ENCODE measurements around the gene TNS3. TPM values are rescaled to one million over a fixed set of nuclear protein-coding genes. Genes with fewer than 3 reads are reported as not detected.

TNS3 gene
- total RNA-seq, 1 donor from 2014 or later = 92.9 TPM

DNA sequence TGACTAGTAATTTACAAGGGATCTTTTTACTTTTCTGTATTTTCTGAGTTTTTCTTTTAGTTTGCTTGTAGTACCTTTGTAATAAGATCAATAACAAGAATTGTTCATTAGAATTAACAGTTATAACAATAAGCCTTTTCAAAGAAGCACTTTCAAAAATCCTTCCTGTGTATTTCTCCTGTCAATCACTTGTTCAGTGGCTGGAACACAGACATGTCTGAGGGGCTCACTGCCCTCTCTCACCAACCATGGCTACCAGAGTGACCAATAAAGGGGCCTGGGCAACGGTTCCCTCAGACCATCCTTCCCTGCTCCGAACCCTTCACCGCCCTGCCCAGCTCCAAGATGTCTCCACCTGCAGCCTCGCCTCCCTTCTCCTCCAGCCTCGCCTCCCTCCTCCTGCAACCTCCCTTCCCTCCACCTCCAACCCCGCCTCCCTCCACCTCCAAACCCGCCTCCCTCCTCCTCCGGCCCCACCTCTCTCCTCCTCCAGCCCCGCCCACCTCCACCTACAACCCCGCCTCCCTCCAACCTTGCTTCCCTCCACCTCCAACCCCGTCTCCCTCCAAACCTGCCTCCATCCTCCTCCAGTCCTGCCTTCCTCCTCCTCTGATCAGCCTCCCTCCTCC is 353.4 kb downstream of the TNS3 start:
- H3K36me3 Mint-ChIP-seq (ENCODE audit: low read depth, unreplicated experiment) = no peaks in the 10 kb centered on the region
- Histone ChIP-seq H3K4me3 (ENCODE audit: insufficient read depth, low read depth, low read length) (no peak overlapping the region), H4K20me1 (ENCODE audit: insufficient read depth, low read length) (no peaks in the 10 kb centered on the region), H3K27me3 (ENCODE audit: insufficient read depth, low read length) (no peaks in the 10 kb centered on the region), H3K79me2 (ENCODE audit: insufficient read depth, low read length) (no peaks in the 10 kb centered on the region), H3K36me3 (ENCODE audit: insufficient read depth, low read length) (no peaks in the 10 kb centered on the region), H3K4me1 (ENCODE audit: insufficient read depth, low read length) (peaks cover 11% of the 10 kb centered on the region), H3K4me2 (ENCODE audit: low read length) (no peak overlapping the region), H3K9ac (ENCODE audit: low read length) (no peak overlapping the region), H3K27ac (ENCODE audit: low read depth, low read length) (no peak overlapping the region), H3K9me3 (ENCODE audit: insufficient read depth, low read depth, low read length) (no peaks in the 10 kb centered on the region), H2AFZ (ENCODE audit: low read depth, low read length) (no peak overlapping the region)
- H3K9me3 Mint-ChIP-seq (ENCODE audit: unreplicated experiment) = peaks cover 3% of the 10 kb centered on the region
- H3K27me3 Mint-ChIP-seq (ENCODE audit: low read depth, unreplicated experiment) = no peaks in the 10 kb centered on the region
- FAIRE-seq (no peak), DNase-seq (ENCODE audit: low read depth) (no peak)
- H3K4me1 Mint-ChIP-seq (ENCODE audit: low read depth, unreplicated experiment) = peaks cover 26% of the 10 kb centered on the region
- TF ChIP-seq, protein P1, sequence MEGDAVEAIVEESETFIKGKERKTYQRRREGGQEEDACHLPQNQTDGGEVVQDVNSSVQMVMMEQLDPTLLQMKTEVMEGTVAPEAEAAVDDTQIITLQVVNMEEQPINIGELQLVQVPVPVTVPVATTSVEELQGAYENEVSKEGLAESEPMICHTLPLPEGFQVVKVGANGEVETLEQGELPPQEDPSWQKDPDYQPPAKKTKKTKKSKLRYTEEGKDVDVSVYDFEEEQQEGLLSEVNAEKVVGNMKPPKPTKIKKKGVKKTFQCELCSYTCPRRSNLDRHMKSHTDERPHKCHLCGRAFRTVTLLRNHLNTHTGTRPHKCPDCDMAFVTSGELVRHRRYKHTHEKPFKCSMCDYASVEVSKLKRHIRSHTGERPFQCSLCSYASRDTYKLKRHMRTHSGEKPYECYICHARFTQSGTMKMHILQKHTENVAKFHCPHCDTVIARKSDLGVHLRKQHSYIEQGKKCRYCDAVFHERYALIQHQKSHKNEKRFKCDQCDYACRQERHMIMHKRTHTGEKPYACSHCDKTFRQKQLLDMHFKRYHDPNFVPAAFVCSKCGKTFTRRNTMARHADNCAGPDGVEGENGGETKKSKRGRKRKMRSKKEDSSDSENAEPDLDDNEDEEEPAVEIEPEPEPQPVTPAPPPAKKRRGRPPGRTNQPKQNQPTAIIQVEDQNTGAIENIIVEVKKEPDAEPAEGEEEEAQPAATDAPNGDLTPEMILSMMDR (IDR thresholded peaks at IDR 0.05; ENCODE audit: insufficient read depth, low read depth, low read length) = no peak
- no peak for TF ChIP-seq EZH2 (IDR thresholded peaks at IDR 0.05; ENCODE audit: insufficient read depth, low read length)
- H3K4me3 Mint-ChIP-seq (ENCODE audit: unreplicated experiment) = no peak overlapping the region
- peak overlapping the region; percentile 18 for H3K27ac Mint-ChIP-seq (ENCODE audit: unreplicated experiment)

- Histone ChIP-seq H3K4me3 (ENCODE audit: insufficient read depth, low read depth, low read length) (no peak overlapping the region), H4K20me1 (ENCODE audit: insufficient read depth, low read length) (no peaks in the 10 kb centered on the region), H3K27ac (ENCODE audit: low read depth, low read length) (no peak overlapping the region), H3K9ac (ENCODE audit: low read length) (peak overlapping the region; percentile 14), H3K4me2 (ENCODE audit: low read length) (peak overlapping the region; percentile 48), H3K36me3 (ENCODE audit: insufficient read depth, low read length) (no peaks in the 10 kb centered on the region), H3K27me3 (ENCODE audit: insufficient read depth, low read length) (no peaks in the 10 kb centered on the region), H3K4me1 (ENCODE audit: insufficient read depth, low read length) (peaks cover 11% of the 10 kb centered on the region), H3K9me3 (ENCODE audit: insufficient read depth, low read depth, low read length) (no peaks in the 10 kb centered on the region), H3K79me2 (ENCODE audit: insufficient read depth, low read length) (no peaks in the 10 kb centered on the region), H2AFZ (ENCODE audit: low read depth, low read length) (peak overlapping the region; percentile 46)
- TF ChIP-seq, protein P1 (IDR thresholded peaks at IDR 0.05; ENCODE audit: insufficient read depth, low read depth, low read length) = no peak
- TF ChIP-seq EZH2 (IDR thresholded peaks at IDR 0.05; ENCODE audit: insufficient read depth, low read length) = no peak
- Mint-ChIP-seq H3K9me3 (ENCODE audit: unreplicated experiment) (peaks cover 3% of the 10 kb centered on the region), H3K27ac (ENCODE audit: unreplicated experiment) (peak overlapping the region; percentile 97), H3K4me3 (ENCODE audit: unreplicated experiment) (peak overlapping the region; percentile 60), H3K36me3 (ENCODE audit: low read depth, unreplicated experiment) (no peaks in the 10 kb centered on the region), H3K27me3 (ENCODE audit: low read depth, unreplicated experiment) (no peaks in the 10 kb centered on the region), H3K4me1 (ENCODE audit: low read depth, unreplicated experiment) (peaks cover 26% of the 10 kb centered on the region)
- peak; percentile 80 for DNase-seq (ENCODE audit: low read depth)
- no peak for FAIRE-seq
Measured at GRCh38 chr7:47227762-47228177, 354.1 kb downstream of the TNS3 start.

- no peaks in the 10 kb centered on the region for H3K79me2 ChIP-seq (ENCODE audit: insufficient read depth, low read length)
- H3K4me3 Mint-ChIP-seq (ENCODE audit: unreplicated experiment) = no peak overlapping the region
- H3K4me1 ChIP-seq (ENCODE audit: insufficient read depth, low read length) = peaks cover 11% of the 10 kb centered on the region
- TF ChIP-seq EZH2 (IDR thresholded peaks at IDR 0.05; ENCODE audit: insufficient read depth, low read length) = no peak
- TF ChIP-seq, protein P1 (IDR thresholded peaks at IDR 0.05; ENCODE audit: insufficient read depth, low read depth, low read length) = no peak
- H3K36me3 Mint-ChIP-seq (ENCODE audit: low read depth, unreplicated experiment) = no peaks in the 10 kb centered on the region
- no peaks in the 10 kb centered on the region for H3K36me3 ChIP-seq (ENCODE audit: insufficient read depth, low read length)
- no peak overlapping the region for H3K4me3 ChIP-seq (ENCODE audit: insufficient read depth, low read depth, low read length)
- H3K9me3 Mint-ChIP-seq (ENCODE audit: unreplicated experiment) = peaks cover 3% of the 10 kb centered on the region
- no peaks in the 10 kb centered on the region for H3K9me3 ChIP-seq (ENCODE audit: insufficient read depth, low read depth, low read length)
- no peak overlapping the region for H3K4me2 ChIP-seq (ENCODE audit: low read length)
- H4K20me1 ChIP-seq (ENCODE audit: insufficient read depth, low read length) = no peaks in the 10 kb centered on the region
- DNase-seq (ENCODE audit: low read depth) = no peak
- H3K27me3 Mint-ChIP-seq (ENCODE audit: low read depth, unreplicated experiment) = no peaks in the 10 kb centered on the region
- no peaks in the 10 kb centered on the region for H3K27me3 ChIP-seq (ENCODE audit: insufficient read depth, low read length)
- peak overlapping the region; percentile 15 for H3K27ac Mint-ChIP-seq (ENCODE audit: unreplicated experiment)
- no peak overlapping the region for H2AFZ ChIP-seq (ENCODE audit: low read depth, low read length)
- FAIRE-seq = no peak
- H3K9ac ChIP-seq (ENCODE audit: low read length) = no peak overlapping the region
- peaks cover 26% of the 10 kb centered on the region for H3K4me1 Mint-ChIP-seq (ENCODE audit: low read depth, unreplicated experiment)
- no peak overlapping the region for H3K27ac ChIP-seq (ENCODE audit: low read depth, low read length)
Measured at GRCh38 chr7:47226696-47227095, 355.2 kb downstream of the TNS3 start.
